ENCODE measurements around the gene ANO10.
"Not testable (repeated sequence)": the region's sequence is repeated elsewhere in the genome, so short reads cannot be mapped to it uniquely, and the experiment has no call there.

Gene ANO10

DNA sequence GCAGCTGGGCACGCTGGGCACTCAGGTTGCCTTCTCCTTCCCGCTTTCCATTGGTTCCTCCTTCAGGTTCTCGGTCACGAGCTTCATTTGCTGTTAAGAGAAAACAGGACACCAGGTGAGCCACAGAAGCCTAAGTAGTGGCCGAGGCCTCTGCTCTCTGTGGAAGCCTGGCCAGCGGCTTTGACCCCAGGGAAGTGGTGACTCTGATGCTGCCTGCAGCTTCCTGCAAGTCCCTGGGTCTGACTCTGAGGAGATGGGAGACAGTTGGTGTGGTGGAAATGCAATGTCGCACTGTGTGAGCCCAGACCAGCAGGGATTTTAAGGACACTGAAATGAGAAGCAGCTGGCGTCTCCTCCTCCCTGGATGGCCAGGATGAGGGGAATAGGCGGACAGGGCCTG lies 254.9 kb downstream of the ANO10 start:
- no peak for DNase-seq

DNA sequence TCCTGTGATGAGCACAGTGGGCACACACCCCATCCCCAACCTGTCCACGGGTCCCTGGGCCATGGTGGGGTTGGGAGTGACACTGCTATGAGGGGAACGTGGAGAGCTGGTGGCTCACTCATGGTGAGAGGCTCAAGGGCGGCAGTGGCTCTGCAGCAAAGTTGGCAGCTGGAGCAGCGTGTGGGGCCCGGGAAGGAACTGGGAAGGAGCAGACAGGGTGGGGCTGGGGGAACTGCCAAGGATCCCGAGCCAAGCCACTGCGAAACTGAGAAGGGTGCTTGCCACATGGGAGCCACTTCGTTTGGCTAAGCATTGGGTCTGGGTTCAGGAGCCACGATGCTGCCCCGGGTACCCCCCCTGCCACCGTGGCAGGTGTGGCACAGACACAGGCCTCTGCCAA lies 255.3 kb downstream of the ANO10 start:
- DNase-seq: no peak

DNA sequence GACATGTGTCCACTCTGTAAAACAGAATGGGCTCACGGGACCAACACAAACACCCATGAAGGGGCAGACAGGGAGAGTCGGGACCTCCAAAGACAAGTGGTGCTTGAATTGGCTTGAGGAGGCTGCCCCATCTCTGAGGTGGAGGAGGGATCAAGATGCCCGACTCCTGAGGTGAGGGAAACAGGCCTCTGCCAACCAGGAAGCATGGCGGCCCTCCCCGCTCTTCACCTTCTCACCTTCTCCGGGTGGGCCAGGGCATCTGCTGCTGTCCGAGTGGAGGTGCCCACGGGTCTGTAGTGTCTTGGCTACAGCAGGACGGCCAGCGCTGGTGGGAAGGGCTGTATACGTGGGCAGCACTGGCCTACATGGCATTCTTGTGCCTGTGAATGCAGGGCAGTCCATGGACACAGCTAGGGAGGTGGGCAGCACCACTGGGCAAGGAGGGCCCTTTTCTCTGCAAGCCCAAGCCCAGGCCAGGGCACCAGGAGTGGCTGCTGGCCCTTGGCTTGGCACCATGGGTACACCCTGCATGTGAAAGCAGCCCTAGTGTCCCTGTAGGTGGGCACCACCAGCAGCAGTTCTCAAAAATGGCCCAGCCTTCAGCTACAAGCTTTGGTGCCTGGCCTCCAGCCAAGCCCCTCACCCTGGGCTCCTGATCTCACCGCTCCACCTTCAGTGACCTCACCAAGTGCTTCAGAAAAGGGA lies 256.1 kb downstream of the ANO10 start:
- no peak for DNase-seq

DNA sequence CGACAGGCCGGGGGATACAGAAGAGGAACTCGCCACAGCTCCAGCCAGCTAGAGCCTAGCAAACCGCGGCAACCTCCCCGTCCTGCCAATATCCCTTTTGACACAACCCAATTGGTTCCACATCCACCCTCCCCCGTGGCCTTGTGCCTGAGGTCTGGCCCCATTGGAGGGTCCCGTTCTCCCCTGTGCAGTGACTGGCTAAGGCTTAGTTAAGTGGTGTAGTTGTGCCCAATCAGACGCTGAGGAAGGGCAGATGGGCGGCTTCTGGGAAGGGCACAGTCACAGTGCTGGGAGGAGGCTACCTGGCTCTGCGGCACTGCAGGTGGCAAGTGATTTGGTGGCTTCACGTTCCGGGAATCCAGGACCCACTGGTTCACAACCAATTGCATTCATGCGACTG lies 256.9 kb downstream of the ANO10 start:
- DNase-seq: no peak

DNA sequence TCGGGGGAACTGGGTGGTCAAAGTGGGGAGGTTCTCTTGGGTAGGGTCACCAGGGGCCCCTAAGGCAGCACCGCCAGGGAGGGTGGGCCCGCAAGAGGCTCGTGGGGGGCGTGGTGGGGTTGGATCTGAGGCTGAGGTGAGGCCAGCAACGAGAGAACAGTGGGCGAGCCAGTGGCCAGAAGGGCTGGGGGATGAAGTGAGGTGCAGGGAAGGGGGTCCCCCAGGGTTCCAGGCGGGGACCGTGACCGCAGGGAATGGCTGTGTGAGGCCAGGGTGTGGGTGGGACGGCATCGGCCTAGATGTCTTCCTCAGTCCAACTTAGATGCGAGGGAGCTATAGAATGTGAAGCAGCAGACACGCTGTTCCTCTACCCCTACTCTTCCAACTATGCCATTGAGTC lies 257.3 kb downstream of the ANO10 start:
- DNase-seq: no peak

DNA sequence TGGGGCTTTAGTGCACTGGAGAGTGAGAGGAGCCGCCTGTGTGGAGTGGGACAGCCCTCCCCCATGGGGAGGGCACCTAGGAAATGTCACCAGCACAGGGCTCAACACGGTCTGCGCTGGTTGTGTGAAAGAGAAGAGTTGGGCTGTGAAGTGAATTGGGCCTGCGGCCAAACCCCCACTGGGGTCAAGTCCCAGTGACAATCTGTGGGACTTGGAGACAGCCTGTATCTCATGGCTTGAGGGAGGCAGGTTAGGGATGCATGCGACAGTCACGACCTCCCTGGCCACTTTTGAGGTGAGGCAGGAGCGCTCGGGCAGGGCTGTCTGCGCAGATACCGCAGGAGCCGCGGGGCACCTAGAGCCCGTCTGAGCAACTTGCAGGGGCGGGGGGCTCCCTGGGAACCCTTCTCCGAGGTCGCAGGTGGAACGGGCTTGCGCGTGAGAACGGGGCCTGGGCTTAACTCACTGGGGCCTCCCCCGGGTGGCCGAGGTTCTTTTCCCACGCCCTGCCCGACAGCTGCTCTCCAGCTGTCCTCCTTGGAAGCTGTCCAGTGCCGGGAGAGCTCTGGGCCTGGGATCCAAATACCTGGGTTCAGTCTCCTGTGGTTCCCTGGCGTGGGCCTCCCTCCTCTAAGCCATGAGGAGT lies 258.1 kb downstream of the ANO10 start:
- no peak for DNase-seq

DNA sequence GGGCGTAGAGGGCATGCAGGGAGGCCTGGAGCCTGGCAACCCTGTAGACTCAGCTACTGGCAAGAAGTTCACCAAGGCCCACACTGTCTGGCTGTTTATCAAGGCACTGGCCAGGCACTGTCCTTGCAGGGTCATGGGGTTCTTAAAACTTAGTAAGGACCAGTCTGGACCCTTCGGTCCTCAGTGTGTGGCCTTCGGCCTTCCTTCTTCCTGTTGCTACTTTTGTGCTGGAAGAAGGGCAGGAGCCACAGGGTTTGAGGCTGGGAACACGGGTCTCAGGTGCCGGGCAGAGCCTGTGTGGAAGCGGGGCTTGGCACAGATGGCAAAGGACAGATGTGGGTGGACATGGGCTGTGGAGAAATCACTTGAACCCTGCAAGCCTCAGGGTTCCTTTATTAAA lies 258.9 kb downstream of the ANO10 start:
- DNase-seq: no peak

DNA sequence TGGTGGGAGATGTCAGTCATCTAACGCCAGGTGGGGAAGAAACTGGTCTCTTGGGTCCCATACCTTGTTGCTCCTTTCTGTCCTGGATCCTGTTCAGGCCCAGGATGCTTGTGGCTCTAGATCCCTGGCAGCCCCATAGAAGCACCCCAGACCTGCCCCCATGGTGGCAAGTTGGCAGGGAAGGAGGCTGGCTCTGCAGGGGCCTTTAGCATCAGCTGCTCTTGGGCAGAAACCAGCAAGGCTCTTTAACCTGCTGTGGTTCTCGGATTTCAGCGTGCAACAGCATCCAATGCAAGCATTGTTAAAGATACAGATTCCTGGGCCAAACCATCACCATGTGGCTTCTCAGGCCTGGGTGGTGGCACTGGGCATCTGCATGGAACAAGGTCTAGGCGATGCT lies 259.6 kb downstream of the ANO10 start:
- DNase-seq: no peak

DNA sequence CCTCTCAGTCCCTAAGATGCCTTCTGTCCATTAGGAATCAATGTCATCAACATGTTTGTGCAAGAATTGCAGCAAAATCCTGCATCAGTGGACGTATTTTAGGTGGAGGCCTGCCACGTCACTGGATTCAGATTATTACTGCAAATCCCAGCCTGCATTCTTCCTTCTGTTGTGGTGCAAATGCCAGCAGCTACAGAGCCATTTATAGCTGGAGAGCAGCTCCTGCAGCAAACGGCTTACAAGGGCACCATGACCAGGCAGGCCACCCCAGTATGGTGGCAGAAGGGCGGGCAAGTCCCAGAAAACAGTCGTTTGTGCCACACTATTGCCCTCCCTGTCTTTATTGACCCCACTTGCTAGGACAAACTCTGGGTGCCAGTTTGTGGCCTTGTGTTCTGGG lies 260.7 kb downstream of the ANO10 start:
- DNase-seq: no peak

DNA sequence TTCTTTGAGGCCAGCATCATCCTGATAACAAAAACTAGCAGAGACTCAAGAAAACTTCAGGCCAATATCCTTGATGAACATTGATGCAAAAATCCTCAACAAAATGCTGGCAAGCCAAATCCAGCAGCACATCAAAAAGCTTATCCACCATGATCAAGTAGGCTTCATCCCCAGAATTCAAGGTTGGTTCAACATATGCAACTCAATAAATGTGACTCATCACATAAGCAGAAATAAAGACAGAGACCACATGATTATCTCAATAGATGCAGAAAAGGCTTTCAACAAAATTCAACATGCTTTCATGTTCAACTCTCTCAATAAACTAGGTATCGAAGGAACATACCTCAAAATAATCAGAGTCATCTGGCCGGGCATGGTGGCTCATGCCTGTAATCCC lies 265.8 kb downstream of the ANO10 start:
- not testable (repeated sequence) for DNase-seq

DNA sequence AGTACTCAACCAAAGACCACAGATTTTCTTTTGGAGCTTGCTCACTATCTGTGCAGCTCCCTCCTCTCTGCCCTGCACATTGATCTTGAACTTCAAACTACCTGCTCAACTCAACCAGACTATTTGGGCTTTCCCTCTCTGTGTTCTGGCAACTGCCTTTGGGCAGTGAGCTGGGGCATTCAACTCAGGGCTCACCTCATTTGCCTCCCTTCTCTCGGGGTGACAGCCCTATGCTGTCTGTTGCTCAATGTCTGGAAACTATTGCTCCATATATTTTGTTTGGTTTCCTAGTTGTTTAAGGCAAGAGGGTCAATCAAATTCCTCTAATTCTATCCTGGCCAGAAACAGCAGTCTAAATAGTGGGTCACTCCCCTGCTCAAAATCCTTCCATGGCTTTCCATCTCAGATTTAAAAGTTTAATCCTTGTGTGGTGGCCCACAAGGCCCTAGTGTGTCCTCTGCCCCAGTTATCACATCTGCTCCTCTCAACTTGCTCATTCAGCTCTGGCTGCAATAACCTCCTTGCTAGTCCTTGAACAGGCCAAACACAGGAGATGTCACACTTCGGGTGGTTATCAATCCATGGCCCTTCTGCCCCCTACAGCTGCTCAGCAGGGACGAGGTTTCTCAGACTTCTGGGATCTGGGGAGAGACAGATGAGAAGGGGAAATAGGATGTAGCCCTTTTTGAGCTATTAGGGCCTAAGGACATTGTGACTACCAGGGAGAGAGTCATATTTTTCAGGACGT lies 267.7 kb downstream of the ANO10 start:
- DNase-seq: no peak

DNA sequence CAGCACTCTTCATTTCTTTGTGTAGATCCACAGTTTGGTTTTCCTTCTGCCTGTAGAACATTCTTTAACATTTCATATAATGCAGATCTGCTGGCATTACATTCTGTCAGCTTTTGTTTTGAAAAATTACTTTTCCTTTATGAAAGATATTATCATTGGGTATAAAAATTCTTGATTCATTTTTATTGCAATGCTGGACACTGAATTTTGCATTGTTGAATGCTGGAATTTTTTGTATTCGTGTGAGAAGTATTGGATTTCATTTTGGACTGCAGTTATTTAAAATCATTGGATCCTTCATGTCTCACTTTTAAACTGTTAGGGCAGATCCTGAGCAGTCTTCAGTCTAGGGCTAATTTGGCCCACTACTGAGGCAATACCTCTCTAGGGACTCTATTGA lies 268.4 kb downstream of the ANO10 start:
- no peak for DNase-seq

DNA sequence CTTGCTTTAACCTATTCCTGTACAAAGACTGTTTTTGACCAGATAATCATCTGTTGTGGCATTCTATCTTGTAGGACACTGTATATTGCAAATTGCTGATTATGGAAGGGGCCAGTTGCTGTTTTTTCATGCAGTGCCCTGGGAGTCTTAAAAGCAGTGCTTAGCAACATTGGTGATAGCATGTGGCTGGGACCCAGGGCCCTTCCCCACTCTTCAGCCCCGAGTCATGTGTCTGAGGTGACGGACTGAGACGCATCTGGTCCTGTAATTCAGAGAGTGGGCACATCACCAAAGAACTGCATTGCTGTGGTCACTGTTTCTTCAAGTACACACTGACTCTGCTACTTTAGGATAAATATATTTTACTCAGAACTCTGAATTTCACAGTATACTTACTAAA lies 272.1 kb downstream of the ANO10 start:
- no peak for DNase-seq

DNA sequence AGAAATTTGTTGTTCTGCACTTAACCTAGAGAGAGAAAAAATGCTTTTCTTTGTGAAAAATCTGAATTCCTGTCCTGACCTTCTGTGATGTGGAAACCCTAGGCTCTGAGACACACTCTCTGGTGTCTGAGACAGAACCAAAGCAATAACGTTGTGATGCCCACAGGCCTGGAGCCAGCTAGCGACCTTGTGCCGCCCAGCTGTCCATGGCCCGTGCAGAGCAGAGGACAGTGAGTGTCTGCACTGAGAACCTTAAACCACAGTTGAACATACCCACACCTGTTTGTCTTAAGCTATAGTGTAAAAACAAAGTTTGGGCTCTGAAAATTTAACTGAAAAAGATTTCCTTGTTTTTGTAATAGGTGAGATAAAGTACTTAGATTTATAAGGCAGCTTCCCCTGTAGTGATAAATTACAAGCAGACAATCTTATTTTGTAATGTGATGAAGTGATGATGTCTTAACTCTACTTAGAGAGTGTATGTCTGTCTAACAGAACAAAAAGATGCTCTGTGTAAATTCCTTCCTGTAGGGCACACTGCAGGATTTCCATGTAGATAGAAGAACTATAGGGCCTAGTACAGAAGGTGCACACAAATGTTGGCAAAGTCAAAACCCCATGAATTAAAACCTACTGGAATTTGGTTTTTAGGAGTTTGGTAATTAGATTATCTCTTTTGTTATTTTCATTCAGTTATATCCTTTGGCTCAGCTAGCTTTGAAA lies 272.8 kb downstream of the ANO10 start:
- DNase-seq: no peak

DNA sequence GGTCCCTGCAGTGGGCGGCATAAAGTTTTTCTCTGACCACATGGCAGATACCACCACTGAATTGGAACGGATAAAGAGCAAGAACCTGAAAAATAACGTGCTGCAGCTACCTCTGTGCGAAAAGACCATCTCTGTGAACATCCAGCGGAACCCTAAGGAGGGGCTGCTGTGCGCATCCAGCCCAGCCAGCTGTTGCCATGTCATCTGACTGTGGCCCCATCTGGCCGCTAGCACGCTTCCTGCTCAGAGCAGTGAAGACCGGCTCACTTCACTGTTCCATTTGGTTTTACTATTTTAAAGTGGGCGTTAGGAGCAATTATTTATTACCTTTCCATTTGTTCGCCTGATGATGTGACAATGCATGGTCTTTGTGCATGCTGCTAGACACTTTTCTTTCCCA lies 273.5 kb downstream of the ANO10 start:
- DNase-seq: no peak

DNA sequence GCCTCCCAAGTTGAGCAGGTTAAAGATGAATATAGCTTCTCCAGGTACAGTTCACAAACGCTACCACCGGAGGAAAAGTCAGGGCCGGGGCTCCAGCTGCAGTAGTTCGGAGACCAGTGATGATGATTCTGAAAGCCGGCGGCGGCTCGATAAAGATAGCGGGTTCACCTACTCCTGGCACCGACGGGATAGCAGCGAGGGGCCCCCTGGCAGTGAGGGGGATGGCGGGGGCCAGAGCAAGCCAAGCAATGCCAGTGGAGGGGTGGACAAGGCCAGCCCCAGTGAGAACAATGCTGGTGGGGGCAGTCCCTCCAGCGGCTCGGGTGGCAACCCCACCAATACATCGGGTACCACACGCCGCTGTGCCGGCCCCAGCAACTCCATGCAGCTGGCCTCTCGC lies 274.0 kb downstream of the ANO10 start:
- no peak for DNase-seq

DNA sequence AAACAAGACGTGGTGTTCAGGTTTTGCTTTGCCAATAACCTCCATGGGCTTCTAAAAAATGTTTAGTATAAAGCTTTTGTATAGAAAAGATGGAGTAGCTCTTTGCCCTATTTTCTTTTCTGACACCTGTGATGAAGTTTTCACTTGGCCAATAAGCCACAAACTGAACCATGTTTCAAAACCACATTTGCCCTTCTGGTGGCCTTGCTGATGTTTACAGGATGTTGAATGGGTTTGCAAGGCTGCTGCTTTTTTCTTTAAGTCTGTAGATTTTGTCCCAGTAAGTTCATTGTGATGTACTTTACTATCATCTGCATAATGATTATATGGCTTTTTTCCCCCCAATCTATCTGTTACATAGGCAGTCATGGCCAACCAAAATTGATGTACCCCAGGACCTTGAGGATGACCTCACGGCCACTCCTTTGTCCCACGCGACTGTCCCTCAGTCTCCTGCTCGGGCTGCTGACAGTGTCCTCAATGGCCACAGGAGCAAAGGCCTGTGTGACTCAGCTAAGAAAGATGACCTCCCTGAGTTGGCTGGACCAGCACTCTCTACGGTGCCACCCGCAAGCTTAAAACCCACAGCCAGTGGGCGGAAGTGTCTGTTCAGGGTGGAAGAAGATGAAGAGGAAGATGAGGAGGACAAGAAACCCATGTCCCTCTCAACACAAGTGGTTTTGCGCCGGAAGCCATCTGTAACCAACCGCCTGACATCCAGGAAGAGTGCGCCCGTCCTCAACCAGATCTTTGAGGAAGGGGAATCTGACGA lies 274.6 kb downstream of the ANO10 start:
- no peak for DNase-seq

DNA sequence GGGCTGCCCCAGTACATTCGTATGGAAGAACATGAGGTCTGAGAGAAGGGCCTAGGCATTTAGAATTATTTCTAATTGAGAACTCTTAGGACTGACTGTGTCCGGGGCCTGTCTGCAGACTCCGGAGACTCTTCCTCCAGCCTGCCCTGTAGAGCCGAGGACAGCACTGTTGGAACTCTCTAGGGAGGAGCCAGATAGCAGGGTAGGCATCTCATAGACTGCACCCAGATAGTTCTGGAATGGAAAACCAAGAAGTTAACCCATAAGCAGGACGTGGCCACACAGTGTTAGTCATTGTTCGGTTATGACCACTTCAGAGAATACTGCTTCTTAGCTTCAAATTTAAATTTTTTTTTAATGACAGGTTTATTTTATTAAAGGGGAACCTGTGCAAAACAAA lies 275.9 kb downstream of the ANO10 start:
- DNase-seq: no peak

DNA sequence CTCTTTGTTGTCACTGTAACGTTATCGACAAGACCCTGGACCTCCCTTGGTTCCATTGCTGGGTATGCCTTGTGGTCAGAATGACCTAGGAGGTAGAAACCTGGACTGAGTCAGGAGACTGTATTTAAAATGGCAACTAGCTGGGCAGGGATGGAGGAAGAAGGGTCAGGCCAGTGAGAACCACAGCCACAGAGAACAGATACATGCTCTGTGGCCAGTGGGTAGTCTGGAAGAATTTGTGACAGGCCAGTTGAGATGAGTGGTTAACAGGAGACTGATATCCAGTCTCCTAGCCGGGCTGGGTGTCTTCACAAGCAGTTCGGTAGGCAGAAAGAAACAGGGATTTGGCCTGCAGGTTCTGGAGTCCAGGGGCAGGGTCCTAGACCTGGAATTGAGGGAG lies 276.6 kb downstream of the ANO10 start:
- no peak for DNase-seq

DNA sequence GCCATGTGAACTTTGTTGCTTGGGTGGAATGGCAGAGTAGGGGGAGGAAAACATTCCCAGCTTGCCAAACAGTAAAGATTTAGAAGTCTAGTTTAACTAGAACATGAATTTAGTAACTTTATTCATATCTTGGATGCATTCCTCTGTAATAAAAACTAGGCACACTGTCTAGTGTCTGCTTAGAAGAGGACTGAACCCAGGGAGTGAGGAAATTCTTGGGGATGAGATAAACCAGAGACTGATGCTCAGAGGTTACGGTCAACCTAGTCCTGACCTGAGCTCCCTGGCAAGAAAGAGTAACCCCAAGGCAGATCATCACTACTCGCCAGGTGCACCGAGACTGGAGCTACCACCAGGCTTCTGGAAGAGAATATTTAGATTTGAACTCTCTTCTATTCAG lies 277.3 kb downstream of the ANO10 start:
- no peak for DNase-seq

DNA sequence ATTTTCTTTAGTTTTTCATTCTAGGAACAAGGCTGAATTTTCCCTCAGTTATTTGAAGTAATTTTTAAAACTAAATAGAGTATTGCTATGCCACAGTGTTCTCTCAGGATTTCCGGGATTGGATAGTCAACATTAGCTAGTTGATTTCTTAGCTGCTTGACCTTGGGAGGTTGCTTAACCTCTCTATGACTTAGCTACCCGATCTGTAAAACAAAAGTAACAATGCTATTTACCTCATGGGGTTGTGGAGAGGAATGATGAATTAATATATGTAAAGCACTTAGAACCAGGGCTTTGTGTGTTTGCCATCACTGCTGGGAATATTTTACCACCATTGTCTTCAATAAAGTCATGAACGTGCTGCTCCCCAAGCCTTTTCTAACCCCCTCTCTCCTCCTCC lies 278.0 kb downstream of the ANO10 start:
- no peak for DNase-seq

DNA sequence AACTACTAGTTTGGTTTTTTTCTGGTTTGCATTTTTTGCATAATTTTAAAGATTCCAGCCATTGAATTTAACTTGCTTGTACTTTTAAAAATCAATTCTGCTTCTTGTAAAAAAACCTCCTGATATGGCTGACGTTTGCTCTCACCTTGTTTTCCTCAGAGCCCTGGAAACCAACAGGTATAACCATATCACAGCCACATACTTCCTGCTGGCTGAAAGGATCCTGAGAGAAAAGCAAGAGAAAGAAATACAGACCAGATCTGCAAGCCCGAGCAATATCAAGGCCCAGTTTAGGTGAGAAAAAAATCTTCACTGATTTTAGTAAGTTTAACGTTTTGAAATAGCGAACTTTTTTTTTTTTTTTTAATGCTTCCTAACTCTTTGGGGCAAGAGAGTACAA lies 278.6 kb downstream of the ANO10 start:
- no peak for DNase-seq

DNA sequence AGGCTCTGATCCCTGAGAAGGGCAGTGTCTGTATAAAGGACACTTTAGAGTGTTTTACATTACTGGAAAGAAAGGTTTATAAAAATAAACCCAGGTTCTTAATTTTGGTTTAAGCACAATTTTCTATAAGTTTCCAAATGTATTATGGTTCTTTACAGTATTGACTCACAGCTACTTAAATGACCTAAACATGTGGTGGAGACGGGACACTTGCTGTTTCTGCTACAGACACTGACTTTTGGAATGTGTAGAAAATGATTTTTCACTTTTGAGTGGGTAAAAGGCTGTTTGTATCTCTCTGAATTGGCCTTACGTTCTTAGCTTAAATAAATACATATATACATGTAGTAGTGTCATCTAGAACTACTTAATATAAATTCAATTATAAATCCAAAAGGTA lies 280.0 kb downstream of the ANO10 start:
- no peak for DNase-seq

Measured in activated naive CD4-positive, alpha-beta T cell (primary cell).